ENCODE measurements around the gene PLCB1. TPM values are rescaled to one million over a fixed set of nuclear protein-coding genes. Genes with fewer than 3 reads are reported as not detected.
"Not testable (repeated sequence)": the region's sequence is repeated elsewhere in the genome, so short reads cannot be mapped to it uniquely, and the experiment has no call there.

The PLCB1 gene
- polyA plus RNA-seq, 4 donors: 1.8 to 5.4 (median 2.0) TPM

DNA sequence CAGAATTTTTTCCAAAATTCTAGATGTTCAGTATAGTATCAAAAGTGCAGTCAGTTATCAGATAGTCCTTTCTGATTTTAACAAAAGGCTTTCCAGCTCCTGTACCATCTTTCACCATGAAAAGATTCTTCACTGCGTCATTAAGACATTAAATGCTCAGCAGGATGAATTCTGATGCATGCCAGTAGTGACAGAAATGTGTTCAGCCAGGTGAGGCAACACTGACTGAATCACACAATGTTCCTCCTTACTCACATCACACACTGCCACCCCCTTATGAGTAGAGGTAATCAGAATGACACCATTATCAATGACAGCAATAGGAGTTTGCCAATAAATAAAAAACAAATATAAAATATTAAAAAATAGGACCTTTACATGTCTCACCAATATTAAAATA lies 510.2 kb downstream of the PLCB1 start:
- Histone ChIP-seq H3K4me1 (ENCODE audit: control insufficient read depth in 3 of 3, insufficient read depth in 2 of 3, low read depth in 1 of 3, low read length in 2 of 3) (no peaks in the 10 kb centered on the region), H3K27me3 (ENCODE audit: control insufficient read depth in 3 of 3, insufficient read depth in 3 of 3, low read length in 3 of 3) (no peaks in the 10 kb centered on the region), H3K9me3 (ENCODE audit: control insufficient read depth in 2 of 2, insufficient read depth in 1 of 2, low read depth in 1 of 2, low read length in 1 of 2) (no peaks in the 10 kb centered on the region), H3K36me3 (ENCODE audit: control insufficient read depth in 3 of 3, insufficient read depth in 2 of 3, low read depth in 1 of 3, low read length in 3 of 3) (no peaks in the 10 kb centered on the region), H3K27ac (ENCODE audit: low read depth in 1 of 3, low read length in 2 of 3) (no peak overlapping the region), H3K4me3 (ENCODE audit: low read depth in 1 of 3, low read length in 3 of 3) (no peak overlapping the region)
- 86 to 95% (median 94%) methylated on average over 1 of the region's 1 CpG for WGBS, 3 donors
- FAIRE-seq (no peak), DNase-seq (no peak)

- H3K36me3 ChIP-seq (ENCODE audit: control insufficient read depth in 3 of 3, insufficient read depth in 2 of 3, low read depth in 1 of 3, low read length in 3 of 3); H3K4me3 ChIP-seq (ENCODE audit: low read depth in 1 of 3, low read length in 3 of 3); FAIRE-seq; H3K27ac ChIP-seq (ENCODE audit: low read depth in 1 of 3, low read length in 2 of 3); DNase-seq; H3K4me1 ChIP-seq (ENCODE audit: control insufficient read depth in 3 of 3, insufficient read depth in 2 of 3, low read depth in 1 of 3, low read length in 2 of 3); H3K9me3 ChIP-seq (ENCODE audit: control insufficient read depth in 2 of 2, insufficient read depth in 1 of 2, low read depth in 1 of 2, low read length in 1 of 2); H3K27me3 ChIP-seq (ENCODE audit: control insufficient read depth in 3 of 3, insufficient read depth in 3 of 3, low read length in 3 of 3): not testable (repeated sequence)
- WGBS, 3 donors: 88 to 94% (median 91%) methylated on average over 4 to 15 of the region's 30 CpGs
Measured at GRCh38 chr20:8644468-8644867, 512.4 kb downstream of the PLCB1 start.

- Histone ChIP-seq H3K27ac (ENCODE audit: low read depth in 1 of 3, low read length in 2 of 3) (no peak overlapping the region), H3K4me1 (ENCODE audit: control insufficient read depth in 3 of 3, insufficient read depth in 2 of 3, low read depth in 1 of 3, low read length in 2 of 3) (no peaks in the 10 kb centered on the region), H3K4me3 (ENCODE audit: low read depth in 1 of 3, low read length in 3 of 3) (no peak overlapping the region), H3K27me3 (ENCODE audit: control insufficient read depth in 3 of 3, insufficient read depth in 3 of 3, low read length in 3 of 3) (no peaks in the 10 kb centered on the region), H3K36me3 (ENCODE audit: control insufficient read depth in 3 of 3, insufficient read depth in 2 of 3, low read depth in 1 of 3, low read length in 3 of 3) (no peaks in the 10 kb centered on the region), H3K9me3 (ENCODE audit: control insufficient read depth in 2 of 2, insufficient read depth in 1 of 2, low read depth in 1 of 2, low read length in 1 of 2) (no peaks in the 10 kb centered on the region)
- DNase-seq (no peak), FAIRE-seq (no peak)
- WGBS, 3 donors: 86 to 100% (median 93%) methylated on average over 1 of the region's 1 CpG
Measured at GRCh38 chr20:8645326-8645725, 513.3 kb downstream of the PLCB1 start.

DNA sequence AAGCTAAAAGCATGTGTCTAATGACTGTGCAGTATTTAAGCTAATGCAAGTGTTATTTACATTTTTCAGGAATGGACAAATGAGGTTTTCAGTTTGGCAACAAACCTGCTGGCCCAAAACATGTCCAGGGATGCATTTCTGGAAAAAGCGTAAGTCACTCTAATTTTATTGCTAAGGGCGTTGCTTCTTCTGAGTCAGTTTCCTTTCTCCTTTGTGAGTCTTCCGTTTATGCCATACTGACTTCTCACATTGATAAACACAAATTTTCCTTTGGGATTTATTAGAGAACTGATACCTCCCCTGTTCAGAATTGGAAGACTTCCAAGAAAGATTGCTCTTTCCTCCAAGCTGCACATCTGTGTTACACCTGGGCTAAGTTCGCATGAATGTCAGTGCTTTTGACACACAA lies 514.0 kb downstream of the PLCB1 start:
- H3K4me3 ChIP-seq (ENCODE audit: low read depth in 1 of 3, low read length in 3 of 3): no peak overlapping the region
- WGBS, 3 donors: 47 to 65% (median 60%) methylated on average over 4 of the region's 4 CpGs
- no peaks in the 10 kb centered on the region for H3K27me3 ChIP-seq (ENCODE audit: control insufficient read depth in 3 of 3, insufficient read depth in 3 of 3, low read length in 3 of 3)
- H3K27ac ChIP-seq (ENCODE audit: low read depth in 1 of 3, low read length in 2 of 3): no peak overlapping the region
- no peaks in the 10 kb centered on the region for H3K9me3 ChIP-seq (ENCODE audit: control insufficient read depth in 2 of 2, insufficient read depth in 1 of 2, low read depth in 1 of 2, low read length in 1 of 2)
- FAIRE-seq (no peak), DNase-seq (no peak)
- H3K36me3 ChIP-seq (ENCODE audit: control insufficient read depth in 3 of 3, insufficient read depth in 2 of 3, low read depth in 1 of 3, low read length in 3 of 3): no peaks in the 10 kb centered on the region
- H3K4me1 ChIP-seq (ENCODE audit: control insufficient read depth in 3 of 3, insufficient read depth in 2 of 3, low read depth in 1 of 3, low read length in 2 of 3): no peaks in the 10 kb centered on the region

DNA sequence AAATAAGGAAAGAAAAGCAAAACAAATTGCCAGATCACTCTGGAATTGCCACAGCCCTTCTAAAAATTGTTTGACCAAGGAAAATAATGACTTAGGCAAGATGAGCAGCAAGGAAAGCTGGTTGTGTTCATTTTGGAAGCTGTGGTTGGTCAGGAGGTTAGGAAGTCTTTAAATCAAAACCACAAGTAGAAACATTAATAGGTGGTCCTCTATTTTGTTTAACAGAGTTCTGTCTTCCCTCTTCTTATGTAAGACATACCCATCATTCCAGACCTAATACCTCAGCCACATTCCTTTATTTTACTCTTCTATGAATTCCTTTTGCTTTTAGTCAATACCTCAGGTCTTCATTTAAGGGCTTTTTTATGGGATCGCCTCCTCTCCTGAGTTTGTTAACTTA lies 514.6 kb downstream of the PLCB1 start:
- no peak for FAIRE-seq
- no peak overlapping the region for H3K27ac ChIP-seq (ENCODE audit: low read depth in 1 of 3, low read length in 2 of 3)
- 87 to 97% (median 96%) methylated on average over 1 of the region's 1 CpG for WGBS, 3 donors
- DNase-seq: no peak
- no peaks in the 10 kb centered on the region for H3K4me1 ChIP-seq (ENCODE audit: control insufficient read depth in 3 of 3, insufficient read depth in 2 of 3, low read depth in 1 of 3, low read length in 2 of 3)
- no peaks in the 10 kb centered on the region for H3K36me3 ChIP-seq (ENCODE audit: control insufficient read depth in 3 of 3, insufficient read depth in 2 of 3, low read depth in 1 of 3, low read length in 3 of 3)
- H3K27me3 ChIP-seq (ENCODE audit: control insufficient read depth in 3 of 3, insufficient read depth in 3 of 3, low read length in 3 of 3): no peaks in the 10 kb centered on the region
- H3K4me3 ChIP-seq (ENCODE audit: low read depth in 1 of 3, low read length in 3 of 3): no peak overlapping the region
- no peaks in the 10 kb centered on the region for H3K9me3 ChIP-seq (ENCODE audit: control insufficient read depth in 2 of 2, insufficient read depth in 1 of 2, low read depth in 1 of 2, low read length in 1 of 2)

DNA sequence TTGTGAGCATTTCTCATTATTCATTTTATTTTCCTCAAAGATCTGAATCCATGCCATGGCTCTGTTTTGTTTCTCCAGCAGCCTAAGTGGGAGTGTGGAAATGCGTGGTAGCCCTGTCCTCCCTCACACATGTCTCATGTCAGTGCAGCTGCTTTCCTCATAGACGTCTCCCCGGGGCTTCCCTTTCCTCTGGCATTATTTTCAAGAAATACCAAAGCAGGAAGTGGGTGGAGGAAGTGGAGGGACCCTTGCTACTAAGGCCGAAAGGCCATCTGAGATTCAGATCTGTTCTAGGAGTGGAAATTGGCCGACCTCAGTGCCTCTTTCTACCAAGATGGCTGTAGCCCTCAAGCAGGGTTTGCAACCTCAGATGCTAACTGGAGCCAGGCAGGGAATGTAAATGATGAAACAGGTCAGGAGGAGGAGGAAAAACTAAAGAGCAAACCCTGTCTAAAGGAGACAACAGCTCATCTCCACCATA lies 515.9 kb downstream of the PLCB1 start:
- no peaks in the 10 kb centered on the region for H3K27me3 ChIP-seq (ENCODE audit: control insufficient read depth in 3 of 3, insufficient read depth in 3 of 3, low read length in 3 of 3)
- FAIRE-seq (no peak), DNase-seq (no peak)
- WGBS, 3 donors: 38 to 86% (median 58%) methylated on average over 5 of the region's 5 CpGs
- no peaks in the 10 kb centered on the region for H3K36me3 ChIP-seq (ENCODE audit: control insufficient read depth in 3 of 3, insufficient read depth in 2 of 3, low read depth in 1 of 3, low read length in 3 of 3)
- no peaks in the 10 kb centered on the region for H3K9me3 ChIP-seq (ENCODE audit: control insufficient read depth in 2 of 2, insufficient read depth in 1 of 2, low read depth in 1 of 2, low read length in 1 of 2)
- H3K4me1 ChIP-seq (ENCODE audit: control insufficient read depth in 3 of 3, insufficient read depth in 2 of 3, low read depth in 1 of 3, low read length in 2 of 3): no peaks in the 10 kb centered on the region
- H3K27ac ChIP-seq (ENCODE audit: low read depth in 1 of 3, low read length in 2 of 3): peak overlapping the region in 1 of 3 donors; percentile 19
- no peak overlapping the region for H3K4me3 ChIP-seq (ENCODE audit: low read depth in 1 of 3, low read length in 3 of 3)

DNA sequence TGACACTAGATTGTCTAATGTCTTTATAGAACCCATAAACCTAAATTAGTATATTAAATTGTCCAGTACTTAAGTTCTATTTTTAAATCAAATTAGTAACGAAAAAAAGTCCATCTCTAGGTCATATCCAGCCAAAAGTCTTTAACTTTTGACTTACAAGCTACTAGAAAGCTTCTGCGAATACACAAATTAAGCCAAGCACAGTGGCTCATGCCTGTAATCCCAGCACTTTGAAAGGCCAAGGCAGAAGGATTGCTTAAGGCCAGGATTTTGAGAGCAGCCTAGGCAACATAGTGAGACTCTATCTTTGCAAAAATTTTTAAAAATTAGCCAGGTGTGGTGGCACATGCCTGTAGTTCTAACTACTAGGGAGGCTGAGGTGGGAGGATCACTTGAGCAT lies 516.4 kb downstream of the PLCB1 start:
- 63 to 76% (median 75%) methylated on average over 2 of the region's 2 CpGs for WGBS, 3 donors
- Histone ChIP-seq H3K27ac (ENCODE audit: low read depth in 1 of 3, low read length in 2 of 3) (no peak overlapping the region), H3K27me3 (ENCODE audit: control insufficient read depth in 3 of 3, insufficient read depth in 3 of 3, low read length in 3 of 3) (no peaks in the 10 kb centered on the region), H3K4me1 (ENCODE audit: control insufficient read depth in 3 of 3, insufficient read depth in 2 of 3, low read depth in 1 of 3, low read length in 2 of 3) (no peaks in the 10 kb centered on the region), H3K4me3 (ENCODE audit: low read depth in 1 of 3, low read length in 3 of 3) (no peak overlapping the region), H3K9me3 (ENCODE audit: control insufficient read depth in 2 of 2, insufficient read depth in 1 of 2, low read depth in 1 of 2, low read length in 1 of 2) (no peaks in the 10 kb centered on the region), H3K36me3 (ENCODE audit: control insufficient read depth in 3 of 3, insufficient read depth in 2 of 3, low read depth in 1 of 3, low read length in 3 of 3) (no peaks in the 10 kb centered on the region)
- FAIRE-seq (no peak), DNase-seq (no peak)

- FAIRE-seq (no peak), DNase-seq (no peak)
- H3K4me3 ChIP-seq (ENCODE audit: low read depth in 1 of 3, low read length in 3 of 3): no peak overlapping the region
- H3K27ac ChIP-seq (ENCODE audit: low read depth in 1 of 3, low read length in 2 of 3): no peak overlapping the region
- H3K36me3 ChIP-seq (ENCODE audit: control insufficient read depth in 3 of 3, insufficient read depth in 2 of 3, low read depth in 1 of 3, low read length in 3 of 3): no peaks in the 10 kb centered on the region
- no peaks in the 10 kb centered on the region for H3K4me1 ChIP-seq (ENCODE audit: control insufficient read depth in 3 of 3, insufficient read depth in 2 of 3, low read depth in 1 of 3, low read length in 2 of 3)
- H3K27me3 ChIP-seq (ENCODE audit: control insufficient read depth in 3 of 3, insufficient read depth in 3 of 3, low read length in 3 of 3): no peaks in the 10 kb centered on the region
- H3K9me3 ChIP-seq (ENCODE audit: control insufficient read depth in 2 of 2, insufficient read depth in 1 of 2, low read depth in 1 of 2, low read length in 1 of 2): no peaks in the 10 kb centered on the region
- 64 to 82% (median 78%) methylated on average over 3 of the region's 3 CpGs for WGBS, 3 donors
Measured at GRCh38 chr20:8652396-8652795, 520.3 kb downstream of the PLCB1 start.

- H3K9me3 ChIP-seq (ENCODE audit: control insufficient read depth in 2 of 2, insufficient read depth in 1 of 2, low read depth in 1 of 2, low read length in 1 of 2): no peaks in the 10 kb centered on the region
- H3K36me3 ChIP-seq (ENCODE audit: control insufficient read depth in 3 of 3, insufficient read depth in 2 of 3, low read depth in 1 of 3, low read length in 3 of 3): no peaks in the 10 kb centered on the region
- no peak overlapping the region for H3K27ac ChIP-seq (ENCODE audit: low read depth in 1 of 3, low read length in 2 of 3)
- 77 to 96% (median 77%) methylated on average over 2 of the region's 2 CpGs for WGBS, 3 donors
- no peaks in the 10 kb centered on the region for H3K27me3 ChIP-seq (ENCODE audit: control insufficient read depth in 3 of 3, insufficient read depth in 3 of 3, low read length in 3 of 3)
- no peaks in the 10 kb centered on the region for H3K4me1 ChIP-seq (ENCODE audit: control insufficient read depth in 3 of 3, insufficient read depth in 2 of 3, low read depth in 1 of 3, low read length in 2 of 3)
- H3K4me3 ChIP-seq (ENCODE audit: low read depth in 1 of 3, low read length in 3 of 3): no peak overlapping the region
- DNase-seq (no peak), FAIRE-seq (no peak)
Measured at GRCh38 chr20:8654486-8654885, 522.4 kb downstream of the PLCB1 start.
